Stimulated activated CD8-positive, alpha-beta memory T cell treated with anti-CD3 and anti-CD28 coated beads, Interleukin-12 subunit alpha, Interleukin-12 subunit beta, amount 100 ng/mL, for 24 hours (primary cell): Measurements from ENCODE around the gene KRTAP12-1.
"Not testable (repeated sequence)": the region's sequence is repeated elsewhere in the genome, so short reads cannot be mapped to it uniquely, and the experiment has no call there.

Experiments used
- DNase-seq: peaks from one replicate; pipeline ENCODE4 v3.0.0-alpha.2; 2020; ENCODE audit errors: extremely low read depth

KRTAP12-1 gene

GRCh38 chr21:44667612-44668011, 14.4 kb downstream of the KRTAP12-1 start:
- DNase-seq, result no peak

- DNase-seq, result no peak
These were observed 15.3 kb downstream of the KRTAP12-1 start, which contains the start of gene KRTAP12-2 for GRCh38 chr21:44666401-44667320. KRTAP12-2 (minus strand) TSS chr21:44666927; CDS start chr21:44666886, 41 bp downstream.

- no peak for DNase-seq
These were observed 17.3 kb downstream of the KRTAP12-1 start for GRCh38 chr21:44664691-44665090.

- not testable (repeated sequence) for DNase-seq
These were observed 20.4 kb downstream of the KRTAP12-1 start for GRCh38 chr21:44661567-44661966.

- DNase-seq, result no peak
These were observed 22.9 kb downstream of the KRTAP12-1 start for GRCh38 chr21:44658913-44659595.

- DNase-seq, result no peak
These were observed 23.4 kb downstream of the KRTAP12-1 start for GRCh38 chr21:44658541-44658910.

- no peak for DNase-seq
These were observed 24.1 kb downstream of the KRTAP12-1 start, which contains the start of gene KRTAP12-3 for GRCh38 chr21:44657635-44658540. KRTAP12-3 (plus strand) TSS chr21:44657932; CDS start chr21:44657980, 48 bp downstream.

- no peak for DNase-seq
These were observed 25.1 kb downstream of the KRTAP12-1 start for GRCh38 chr21:44656868-44657267.

- DNase-seq, result no peak
These were observed 27.3 kb downstream of the KRTAP12-1 start, which contains the start of gene KRTAP12-4 for GRCh38 chr21:44654576-44655175. KRTAP12-4 (minus strand) TSS chr21:44654659; CDS start chr21:44654614, 45 bp downstream.

- DNase-seq, result no peak
These were observed 28.0 kb downstream of the KRTAP12-1 start for GRCh38 chr21:44653656-44654575.

- DNase-seq, result no peak
These were observed 28.8 kb downstream of the KRTAP12-1 start for GRCh38 chr21:44653123-44653522.

GRCh38 chr21:44650973-44651675, 30.8 kb downstream of the KRTAP12-1 start:
- no peak for DNase-seq

GRCh38 chr21:44650265-44650972, 31.5 kb downstream of the KRTAP12-1 start:
- no peak for DNase-seq

- no peak for DNase-seq
These were observed 32.4 kb downstream of the KRTAP12-1 start for GRCh38 chr21:44649521-44650100.

- DNase-seq, result no peak
These were observed 33.2 kb downstream of the KRTAP12-1 start for GRCh38 chr21:44648557-44649311.

GRCh38 chr21:44647222-44647552, 34.8 kb downstream of the KRTAP12-1 start:
- no peak for DNase-seq

- DNase-seq, result not testable (repeated sequence)
These were observed 35.4 kb downstream of the KRTAP12-1 start, which contains the start of gene KRTAP10-11 for GRCh38 chr21:44646366-44647221. KRTAP10-11 (plus strand) TSS chr21:44646414; CDS start chr21:44646459, 45 bp downstream.
